ENCODE results near the gene NFATC1. TPM values are rescaled to one million over a fixed set of nuclear protein-coding genes. Genes with fewer than 3 reads are reported as not detected.

Gene NFATC1
- total RNA-seq, 1 donor from 2014 or later = 5.6 TPM

DNA sequence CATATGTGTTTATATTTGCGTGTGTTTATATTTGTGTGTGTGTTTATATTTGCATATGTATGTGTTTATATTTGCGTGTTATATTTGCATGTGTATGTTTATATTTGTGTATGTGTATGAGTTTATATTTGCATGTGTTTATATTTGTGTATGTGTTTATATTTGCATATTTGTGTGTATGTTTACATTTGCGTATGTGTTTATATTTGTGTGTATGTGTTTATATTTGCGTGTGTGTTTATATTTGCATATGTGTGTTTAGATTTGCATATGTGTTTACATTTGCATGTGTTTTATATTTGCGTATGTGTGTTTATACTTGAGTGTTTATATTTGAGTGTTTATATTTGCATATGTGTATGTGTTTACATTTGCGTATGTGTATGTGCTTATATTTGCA, 168.2 kb downstream of the NFATC1 start:
- Mint-ChIP-seq H3K4me1 (ENCODE audit: low read depth) (peaks cover 5% of the 10 kb centered on the region), H3K4me3 (ENCODE audit: low read depth) (no peak overlapping the region), H3K27me3 (peaks cover 10% of the 10 kb centered on the region), H3K36me3 (ENCODE audit: insufficient read depth) (no peaks in the 10 kb centered on the region), H3K9me3 (ENCODE audit: low read depth) (peaks cover 3% of the 10 kb centered on the region), H3K27ac (no peak overlapping the region)
- TF ChIP-seq, protein P1, sequence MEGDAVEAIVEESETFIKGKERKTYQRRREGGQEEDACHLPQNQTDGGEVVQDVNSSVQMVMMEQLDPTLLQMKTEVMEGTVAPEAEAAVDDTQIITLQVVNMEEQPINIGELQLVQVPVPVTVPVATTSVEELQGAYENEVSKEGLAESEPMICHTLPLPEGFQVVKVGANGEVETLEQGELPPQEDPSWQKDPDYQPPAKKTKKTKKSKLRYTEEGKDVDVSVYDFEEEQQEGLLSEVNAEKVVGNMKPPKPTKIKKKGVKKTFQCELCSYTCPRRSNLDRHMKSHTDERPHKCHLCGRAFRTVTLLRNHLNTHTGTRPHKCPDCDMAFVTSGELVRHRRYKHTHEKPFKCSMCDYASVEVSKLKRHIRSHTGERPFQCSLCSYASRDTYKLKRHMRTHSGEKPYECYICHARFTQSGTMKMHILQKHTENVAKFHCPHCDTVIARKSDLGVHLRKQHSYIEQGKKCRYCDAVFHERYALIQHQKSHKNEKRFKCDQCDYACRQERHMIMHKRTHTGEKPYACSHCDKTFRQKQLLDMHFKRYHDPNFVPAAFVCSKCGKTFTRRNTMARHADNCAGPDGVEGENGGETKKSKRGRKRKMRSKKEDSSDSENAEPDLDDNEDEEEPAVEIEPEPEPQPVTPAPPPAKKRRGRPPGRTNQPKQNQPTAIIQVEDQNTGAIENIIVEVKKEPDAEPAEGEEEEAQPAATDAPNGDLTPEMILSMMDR (IDR thresholded peaks at IDR 0.05; ENCODE audit: unreplicated experiment) = no peak
- no peak for DNase-seq (ENCODE audit: low spot score, unreplicated experiment)

DNA sequence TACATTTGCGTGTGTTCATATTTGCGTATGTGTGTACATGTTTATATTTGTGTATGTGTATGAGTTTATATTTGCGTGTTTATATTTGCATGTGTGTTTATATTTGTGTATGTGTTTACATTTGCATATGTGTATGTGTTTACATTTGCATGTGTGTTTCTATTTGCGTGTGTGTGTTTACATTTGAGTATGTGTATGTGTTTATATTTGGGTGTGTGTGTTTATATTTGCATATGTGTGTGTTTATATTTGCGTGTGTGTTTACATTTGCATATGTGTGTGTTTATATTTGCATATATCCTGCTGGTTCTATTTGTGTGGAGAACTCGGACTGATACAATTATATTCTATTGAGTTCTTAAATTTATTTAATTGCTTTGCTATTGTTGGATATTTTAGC, 168.7 kb downstream of the NFATC1 start:
- Mint-ChIP-seq H3K36me3 (ENCODE audit: insufficient read depth) (no peaks in the 10 kb centered on the region), H3K27me3 (peaks cover 10% of the 10 kb centered on the region), H3K4me3 (ENCODE audit: low read depth) (no peak overlapping the region), H3K27ac (no peak overlapping the region), H3K9me3 (ENCODE audit: low read depth) (peaks cover 3% of the 10 kb centered on the region), H3K4me1 (ENCODE audit: low read depth) (peaks cover 5% of the 10 kb centered on the region)
- TF ChIP-seq, protein P1 (IDR thresholded peaks at IDR 0.05; ENCODE audit: unreplicated experiment) = no peak
- no peak for DNase-seq (ENCODE audit: low spot score, unreplicated experiment)

DNA sequence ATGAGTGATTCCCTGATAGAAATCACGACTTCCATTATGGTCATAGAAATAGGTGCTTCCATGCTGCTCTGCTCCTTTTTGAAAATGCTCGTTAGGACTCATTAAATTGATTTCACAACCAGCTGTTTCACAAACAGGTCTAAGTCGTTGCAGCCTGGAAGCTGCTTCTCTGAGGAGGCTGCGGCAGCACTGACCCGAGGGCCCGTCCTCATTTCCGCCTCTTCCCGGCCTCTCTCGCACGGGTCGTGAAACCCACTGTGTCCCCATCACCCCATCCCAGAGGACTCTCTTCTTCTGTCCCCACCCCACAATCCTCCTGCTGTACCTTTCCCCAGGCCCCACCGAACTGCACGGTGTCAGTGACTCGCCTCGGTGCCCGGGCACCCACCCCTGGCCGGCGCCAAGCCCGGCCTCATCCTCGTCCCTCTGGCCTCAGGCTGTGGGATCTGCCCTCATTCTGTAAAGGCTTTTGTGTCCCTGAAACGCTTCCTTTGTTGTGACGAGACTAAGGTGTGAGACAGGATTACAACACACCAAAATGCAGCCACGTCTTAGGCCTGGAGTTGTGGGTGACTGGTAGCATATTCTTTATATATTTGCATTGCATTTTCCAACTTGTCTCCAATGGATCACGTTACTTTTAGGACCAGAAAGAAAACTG, 171.2 kb downstream of the NFATC1 start:
- TF ChIP-seq, protein P1 (IDR thresholded peaks at IDR 0.05; ENCODE audit: unreplicated experiment) = no peak
- Mint-ChIP-seq H3K27ac (no peak overlapping the region), H3K4me3 (ENCODE audit: low read depth) (no peak overlapping the region), H3K27me3 (peaks cover 14% of the 10 kb centered on the region), H3K4me1 (ENCODE audit: low read depth) (peaks cover 9% of the 10 kb centered on the region), H3K36me3 (ENCODE audit: insufficient read depth) (no peaks in the 10 kb centered on the region), H3K9me3 (ENCODE audit: low read depth) (peaks cover 3% of the 10 kb centered on the region)
- DNase-seq (ENCODE audit: low spot score, unreplicated experiment) = no peak

DNA sequence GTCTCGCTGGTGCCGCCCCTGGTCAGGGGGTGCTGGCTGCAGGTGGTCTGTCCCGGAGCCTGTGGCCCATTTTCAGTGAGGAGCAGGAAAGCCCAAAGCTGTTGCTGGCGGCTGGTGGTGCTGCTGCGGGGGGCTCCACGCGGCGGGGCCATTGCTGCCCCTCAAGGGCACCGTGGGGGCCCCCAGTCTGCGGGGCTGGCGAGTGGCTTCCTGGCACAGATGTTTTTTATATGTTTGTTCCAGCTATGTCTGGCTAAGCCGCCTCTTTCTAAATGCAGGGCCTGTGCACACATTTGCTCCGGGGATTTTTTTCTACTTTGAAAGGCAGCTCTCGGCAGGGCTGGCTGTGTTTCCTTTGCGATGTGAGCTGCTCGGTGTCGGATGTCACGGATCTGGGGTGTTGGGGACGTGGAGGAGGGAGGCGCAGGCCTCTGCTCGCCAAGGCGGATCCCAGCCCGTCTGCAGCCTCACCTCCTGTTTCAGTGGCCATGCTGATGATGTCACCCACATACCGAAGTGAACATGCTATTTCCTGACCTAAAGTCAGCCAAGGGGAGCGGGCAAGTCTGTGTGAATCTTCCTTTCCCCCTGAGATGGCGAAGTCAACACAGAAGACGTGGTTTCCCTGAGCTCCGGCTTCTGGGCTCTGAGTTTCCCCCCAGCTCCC, 171.9 kb downstream of the NFATC1 start:
- H3K4me3 Mint-ChIP-seq (ENCODE audit: low read depth) = no peak overlapping the region
- TF ChIP-seq, protein P1 (IDR thresholded peaks at IDR 0.05; ENCODE audit: unreplicated experiment) = no peak
- H3K9me3 Mint-ChIP-seq (ENCODE audit: low read depth) = peaks cover 3% of the 10 kb centered on the region
- H3K36me3 Mint-ChIP-seq (ENCODE audit: insufficient read depth) = no peaks in the 10 kb centered on the region
- peak overlapping the region; percentile 60 for H3K27ac Mint-ChIP-seq
- H3K27me3 Mint-ChIP-seq = peaks cover 14% of the 10 kb centered on the region
- H3K4me1 Mint-ChIP-seq (ENCODE audit: low read depth) = peaks cover 9% of the 10 kb centered on the region
- DNase-seq (ENCODE audit: low spot score, unreplicated experiment) = no peak

DNA sequence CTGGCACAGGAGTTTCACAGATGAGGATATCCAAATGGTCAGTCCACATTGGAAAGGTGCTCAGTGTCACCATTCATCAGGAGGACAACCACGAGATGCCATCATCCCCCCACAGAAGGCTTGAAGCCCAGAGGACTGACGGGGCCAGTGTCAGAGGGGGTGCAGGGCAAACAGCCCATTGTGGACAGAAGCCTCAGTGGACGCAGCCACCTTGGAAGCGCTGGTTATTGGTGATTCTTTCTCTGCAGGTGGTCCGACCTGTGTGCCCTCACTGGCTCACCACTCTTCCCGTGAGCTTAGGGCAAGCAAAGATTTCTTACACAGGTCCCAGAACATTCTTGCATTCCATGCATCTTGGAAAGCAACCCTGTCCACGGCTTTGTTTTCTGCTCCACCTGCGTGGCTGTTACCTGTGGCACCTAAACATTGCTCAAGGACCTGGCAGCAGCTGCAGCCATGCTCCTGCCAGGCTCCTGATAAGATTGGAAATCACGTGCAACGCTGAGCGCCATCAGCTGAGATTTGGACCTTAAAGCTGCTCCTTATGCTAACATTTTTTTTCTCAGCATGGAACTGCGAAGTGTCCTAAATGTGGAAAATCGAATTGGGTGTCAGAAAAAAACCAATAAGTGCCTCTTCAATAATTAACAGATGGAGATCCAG, 172.9 kb downstream of the NFATC1 start:
- TF ChIP-seq, protein P1 (IDR thresholded peaks at IDR 0.05; ENCODE audit: unreplicated experiment) = no peak
- H3K4me1 Mint-ChIP-seq (ENCODE audit: low read depth) = peaks cover 9% of the 10 kb centered on the region
- no peaks in the 10 kb centered on the region for H3K36me3 Mint-ChIP-seq (ENCODE audit: insufficient read depth)
- H3K27me3 Mint-ChIP-seq = peaks cover 14% of the 10 kb centered on the region
- no peak overlapping the region for H3K27ac Mint-ChIP-seq
- peaks cover 8% of the 10 kb centered on the region for H3K9me3 Mint-ChIP-seq (ENCODE audit: low read depth)
- no peak for DNase-seq (ENCODE audit: low spot score, unreplicated experiment)
- H3K4me3 Mint-ChIP-seq (ENCODE audit: low read depth) = no peak overlapping the region

Data from progenitor cell of endocrine pancreas (in vitro differentiated cells).